H9 (cell line): ENCODE measurements around the gene LARGE1. TPM values are rescaled to one million over a fixed set of nuclear protein-coding genes. Genes with fewer than 3 reads are reported as not detected.

Source experiments
- DNase-seq: peaks from one replicate; pipeline ENCODE4 v3.0.0-alpha.2; 2017
- H2AFZ ChIP-seq: one replicate; pipeline ENCODE4 v1.6.1; 2013; ENCODE audit warnings: mild to moderate bottlenecking, low read length, control low read depth, moderate library complexity
- H2AK5ac ChIP-seq: 2 replicates; pipeline ENCODE4 v1.6.1; 2013; ENCODE audit warnings: low read length, control low read depth, mixed read lengths; ENCODE audit not compliant: insufficient read length
- H2BK120ac ChIP-seq: one replicate; pipeline ENCODE4 v1.6.1; 2013; ENCODE audit warnings: low read depth, mild to moderate bottlenecking, low read length, control low read depth, inconsistent platforms; ENCODE audit not compliant: poor library complexity, severe bottlenecking
- H2BK12ac ChIP-seq: 2 replicates; pipeline ENCODE4 v1.6.1; 2013; ENCODE audit warnings: low read length, control low read depth, mixed read lengths, low read depth; ENCODE audit not compliant: insufficient read length
- H2BK15ac ChIP-seq: 2 replicates; pipeline ENCODE4 v1.6.1; 2013; ENCODE audit warnings: low read depth, low read length, control low read depth
- H2BK20ac ChIP-seq: one replicate; pipeline ENCODE4 v1.6.1; 2013; ENCODE audit warnings: low read depth, mild to moderate bottlenecking, low read length, control low read depth, inconsistent platforms; ENCODE audit not compliant: poor library complexity, severe bottlenecking
- H2BK5ac ChIP-seq: 2 replicates; pipeline ENCODE4 v1.6.1; 2013; ENCODE audit warnings: low read length, control low read depth, mixed read lengths; ENCODE audit not compliant: insufficient read length
- H3K14ac ChIP-seq: 2 replicates; pipeline ENCODE4 v1.6.1; 2013; ENCODE audit warnings: low read length, control low read depth; ENCODE audit not compliant: insufficient read depth
- H3K18ac ChIP-seq: 2 replicates; pipeline ENCODE4 v1.6.1; 2013; ENCODE audit warnings: low read depth, mild to moderate bottlenecking, mixed read lengths, low read length, control low read depth; ENCODE audit not compliant: insufficient read length
- H3K23ac ChIP-seq: 2 replicates; pipeline ENCODE4 v1.6.1; 2013; ENCODE audit warnings: low read length, control low read depth, mixed read lengths, low read depth; ENCODE audit not compliant: insufficient read length
- H3K23me2 ChIP-seq: 2 replicates; pipeline ENCODE4 v1.6.1; 2013; ENCODE audit warnings: low read depth, mild to moderate bottlenecking, mixed read lengths, low read length, control low read depth; ENCODE audit not compliant: insufficient read length, poor library complexity, severe bottlenecking
- H3K27ac ChIP-seq: 2 replicates; pipeline ENCODE4 v1.5.1; 2013; ENCODE audit warnings: low read length, control low read depth, mixed read lengths, low read depth; ENCODE audit not compliant: insufficient read length
- H3K27me3 ChIP-seq: 2 replicates; pipeline ENCODE4 v1.6.1; 2013; ENCODE audit warnings: low read length, control low read depth, inconsistent platforms; ENCODE audit not compliant: insufficient read depth
- H3K4ac ChIP-seq: 2 replicates; pipeline ENCODE4 v1.6.1; 2013; ENCODE audit warnings: low read depth, mild to moderate bottlenecking, control low read depth, inconsistent platforms, low read length, moderate library complexity
- H3K4me1 ChIP-seq: 2 replicates; pipeline ENCODE4 v1.6.1; 2013; ENCODE audit warnings: low read length, control low read depth, inconsistent platforms; ENCODE audit not compliant: insufficient read depth
- H3K4me2 ChIP-seq: 2 replicates; pipeline ENCODE4 v1.6.1; 2013; ENCODE audit warnings: low read length, control low read depth, mixed read lengths; ENCODE audit not compliant: insufficient read length, insufficient read depth
- H3K56ac ChIP-seq: 2 replicates; pipeline ENCODE4 v1.6.1; 2013; ENCODE audit warnings: low read depth, mild to moderate bottlenecking, mixed read lengths, low read length, control low read depth; ENCODE audit not compliant: insufficient read length
- H3K79me1 ChIP-seq: 2 replicates; pipeline ENCODE4 v1.6.1; 2013; ENCODE audit warnings: low read depth, mild to moderate bottlenecking, moderate library complexity, low read length, control low read depth, inconsistent platforms; ENCODE audit not compliant: insufficient read depth, poor library complexity, severe bottlenecking
- H3K79me2 ChIP-seq: 2 replicates; pipeline ENCODE4 v1.6.1; 2013; ENCODE audit warnings: low read length, control low read depth, inconsistent platforms; ENCODE audit not compliant: insufficient read depth
- H3K9ac ChIP-seq: 2 replicates; pipeline ENCODE4 v1.6.1; 2013; ENCODE audit warnings: low read length, control low read depth, mixed read lengths; ENCODE audit not compliant: insufficient read length; ENCODE audit errors: extremely low read depth
- H3K9me3 ChIP-seq: one replicate; pipeline ENCODE4 v1.6.1; 2013; ENCODE audit warnings: low read depth, low read length, inconsistent platforms; ENCODE audit not compliant: control insufficient read depth
- H3T11ph ChIP-seq: one replicate; pipeline ENCODE4 v1.6.1; 2013; ENCODE audit warnings: mild to moderate bottlenecking, low read length, control low read depth, inconsistent platforms
- H4K20me1 ChIP-seq: one replicate; pipeline ENCODE4 v1.6.1; 2013; ENCODE audit not compliant: control insufficient read depth, insufficient read length, insufficient read depth
- H4K5ac ChIP-seq: 2 replicates; pipeline ENCODE4 v1.6.1; 2013; ENCODE audit warnings: low read depth, mild to moderate bottlenecking, mixed read lengths, low read length, control low read depth; ENCODE audit not compliant: insufficient read length
- H4K8ac ChIP-seq: replicated peaks from 2 replicates; pipeline ENCODE4 v1.6.1; 2013; ENCODE audit warnings: low read length, control low read depth, mixed read lengths, low read depth; ENCODE audit not compliant: insufficient read length
- H4K91ac ChIP-seq: 2 replicates; pipeline ENCODE4 v1.6.1; 2013; ENCODE audit warnings: low read depth, mild to moderate bottlenecking, moderate library complexity, mixed read lengths, low read length, control low read depth; ENCODE audit not compliant: insufficient read length
- H3K27ac Mint-ChIP-seq, 3 experiments: 2 replicates in 2 of 3; 3 replicates in 1 of 3; pipeline ENCODE4 v1.8.0; 2020 to 2021; ENCODE audit warnings: mixed read lengths in 3 of 3, mild to moderate bottlenecking in 1 of 3, moderate library complexity in 1 of 3
- H3K27me3 Mint-ChIP-seq: 2 replicates; pipeline ENCODE4 v1.8.0; 2021; ENCODE audit warnings: low read depth, mild to moderate bottlenecking, moderate library complexity, mixed read lengths
- H3K36me3 Mint-ChIP-seq, 3 experiments: 2 replicates in 2 of 3; 3 replicates in 1 of 3; pipeline ENCODE4 v1.8.0; 2020 to 2021; ENCODE audit warnings: low read depth in 3 of 3, mixed read lengths in 3 of 3; ENCODE audit not compliant: insufficient read depth in 1 of 3
- H3K4me1 Mint-ChIP-seq, 2 experiments: 2 replicates each; pipeline ENCODE4 v1.8.0; 2020; ENCODE audit warnings: mixed read lengths in 2 of 2
- H3K4me3 Mint-ChIP-seq, 2 experiments: 2 replicates in 1 of 2; 3 replicates in 1 of 2; pipeline ENCODE4 v1.8.0; 2020 to 2021; ENCODE audit warnings: mild to moderate bottlenecking in 2 of 2, mixed read lengths in 2 of 2, moderate library complexity in 1 of 2
- H3K9me3 Mint-ChIP-seq, 2 experiments: 2 replicates in 1 of 2; 3 replicates in 1 of 2; pipeline ENCODE4 v1.8.0; 2020; ENCODE audit warnings: mild to moderate bottlenecking in 2 of 2, mixed read lengths in 2 of 2, moderate library complexity in 1 of 2
- CTCF ChIP-seq: fragments of 200-600 bp; sonication (generic); conservative IDR thresholded peaks from 3 replicates; pipeline ENCODE4 v1.8.0; 2021; ENCODE audit warnings: antibody characterized with exemption, mild to moderate bottlenecking
- WGBS: extraction: QIAGEN DNeasy Blood & Tissue Kit; methylation state at CpG from one replicate; pipeline ENCODE4 v1.1.7; 2013; ENCODE audit warnings: missing lambda C conversion rate, low lambda C conversion rate, mixed read lengths; ENCODE audit not compliant: insufficient read length; ENCODE audit errors: extremely low coverage; 5-methylcytosine and 5-hydroxymethylcytosine counted together
- total RNA-seq: library from RNA; stranded (reverse); gene quantifications from 2 replicates; pipeline ENCODE4 v1.2.1, GENCODE V29; 2021

Gene LARGE1
- total RNA-seq, 1 experiment from 2014 or later = 43.5 TPM

GRCh38 chr22:33650244-33650643 lies 270.0 kb downstream of the LARGE1 start:
- WGBS = no CpG with 5 or more reads among the region's 22 CpGs
- no peak overlapping the region for H3K4ac ChIP-seq

More at GRCh38 chr22:33650244-33650643, 270.0 kb downstream of the LARGE1 start:
- Histone ChIP-seq H4K8ac (no peak overlapping the region), H3K27ac (no peak overlapping the region), H2AK5ac (no peak overlapping the region), H3T11ph (no peak overlapping the region), H3K27me3 (no peaks in the 10 kb centered on the region), H3K14ac (no peak overlapping the region), H3K9me3 (no peaks in the 10 kb centered on the region), H4K5ac (no peak overlapping the region), H3K79me2 (peaks cover 6% of the 10 kb centered on the region), H3K9ac (no peak overlapping the region), H3K4me1 (peaks cover 4% of the 10 kb centered on the region; the same call in 1 of the 2 replicates), H3K56ac (no peak overlapping the region), H2BK120ac (no peak overlapping the region), H2BK15ac (no peak overlapping the region), H4K20me1 (no peaks in the 10 kb centered on the region), H3K23me2 (no peaks in the 10 kb centered on the region), H2AFZ (no peak overlapping the region), H3K23ac (no peak overlapping the region), H2BK20ac (no peak overlapping the region), H2BK12ac (no peak overlapping the region), H3K18ac (no peak overlapping the region), H2BK5ac (no peak overlapping the region), H4K91ac (no peak overlapping the region), H3K4me2 (no peak overlapping the region), H3K79me1 (no peaks in the 10 kb centered on the region)
- Mint-ChIP-seq H3K27ac (no peak overlapping the region; a peak in 1 of 7 replicates), H3K9me3 (peaks cover 10% of the 10 kb centered on the region in 2 experiments; a peak in 4 of 5 replicates), H3K36me3 (peaks cover 33 to 40% (median 35%) of the 10 kb centered on the region in 3 experiments), H3K27me3 (no peaks in the 10 kb centered on the region; the same call in 1 of the 2 replicates), H3K4me1 (peaks cover 12 to 20% of the 10 kb centered on the region in 2 experiments), H3K4me3 (no peak overlapping the region)
- no peak for DNase-seq
- TF ChIP-seq CTCF = no peak
